Stimulated activated CD8-positive, alpha-beta memory T cell treated with anti-CD3 and anti-CD28 coated beads, Interleukin-12 subunit alpha, Interleukin-12 subunit beta, amount 100 ng/mL, for 24 hours (primary cell): ENCODE data around the gene PACSIN3.
A peak's percentile ranks its signal among the peaks of the same experiment; 100 is the strongest.

ENCODE experiments used
- DNase-seq: peaks from one replicate; pipeline ENCODE4 v3.0.0-alpha.2; 2020; ENCODE audit errors: extremely low read depth

Gene PACSIN3

GRCh38 chr11:47176328-47177228 lies 9.7 kb downstream of the PACSIN3 start, which contains the start of gene ARFGAP2:
ARFGAP2 (minus strand) TSS chr11:47176879; CDS start chr11:47176853, 26 bp downstream.
- DNase-seq, result peak; percentile 94

- no peak for DNase-seq
These were observed 10.4 kb downstream of the PACSIN3 start for GRCh38 chr11:47175746-47176327.

- DNase-seq, result no peak
These were observed 13.4 kb downstream of the PACSIN3 start for GRCh38 chr11:47172740-47173336.

GRCh38 chr11:47171856-47172255 lies 14.4 kb downstream of the PACSIN3 start:
- DNase-seq, result no peak

GRCh38 chr11:47171061-47171838 lies 15.0 kb downstream of the PACSIN3 start:
- no peak for DNase-seq

GRCh38 chr11:47166368-47166767 lies 19.9 kb downstream of the PACSIN3 start:
- no peak for DNase-seq

- no peak for DNase-seq
These were observed 20.9 kb downstream of the PACSIN3 start for GRCh38 chr11:47165253-47165840.

- no peak for DNase-seq
These were observed 21.9 kb downstream of the PACSIN3 start for GRCh38 chr11:47164321-47164720.

GRCh38 chr11:47163898-47164297 lies 22.3 kb downstream of the PACSIN3 start:
- DNase-seq, result no peak

- no peak for DNase-seq
These were observed 23.0 kb downstream of the PACSIN3 start for GRCh38 chr11:47163193-47163592.

GRCh38 chr11:47162426-47162825 lies 23.8 kb downstream of the PACSIN3 start:
- no peak for DNase-seq

- no peak for DNase-seq
These were observed 24.3 kb downstream of the PACSIN3 start for GRCh38 chr11:47161890-47162289.

- no peak for DNase-seq
These were observed 24.9 kb downstream of the PACSIN3 start for GRCh38 chr11:47161134-47161854.

GRCh38 chr11:47160753-47161133 lies 25.5 kb downstream of the PACSIN3 start:
- DNase-seq, result no peak

GRCh38 chr11:47158242-47158641 lies 28.0 kb downstream of the PACSIN3 start:
- no peak for DNase-seq

GRCh38 chr11:47157805-47158204 lies 28.4 kb downstream of the PACSIN3 start:
- DNase-seq, result no peak

GRCh38 chr11:47156951-47157350 lies 29.3 kb downstream of the PACSIN3 start:
- no peak for DNase-seq

- no peak for DNase-seq
These were observed 29.9 kb downstream of the PACSIN3 start for GRCh38 chr11:47156333-47156732.

- DNase-seq, result no peak
These were observed 30.4 kb downstream of the PACSIN3 start for GRCh38 chr11:47155879-47156278.

- no peak for DNase-seq
These were observed 31.3 kb downstream of the PACSIN3 start for GRCh38 chr11:47154616-47155570.
